Esophagus squamous epithelium (tissue), 4 donors: ENCODE measurements around the gene TLCD3A.

Experiments
- CTCF ChIP-seq, 6 experiments: fragments of 450-650 bp in 4 of 6; fragments of 200-600 bp in 2 of 6; sonication (generic) in 2 of 6; IDR thresholded peaks; one replicate each; pipeline ENCODE4 v1.5.1; 2016 to 2019; ENCODE audit warnings: antibody characterized with exemption in 6 of 6, mild to moderate bottlenecking in 4 of 6, moderate library complexity in 4 of 6
- POLR2A ChIP-seq, 4 donors: fragments of 450-650 bp; IDR thresholded peaks; one replicate each; pipeline ENCODE4 v1.6.1; 2017; ENCODE audit warnings: antibody characterized with exemption in 4 of 4, mild to moderate bottlenecking in 4 of 4, moderate library complexity in 3 of 4

DNA sequence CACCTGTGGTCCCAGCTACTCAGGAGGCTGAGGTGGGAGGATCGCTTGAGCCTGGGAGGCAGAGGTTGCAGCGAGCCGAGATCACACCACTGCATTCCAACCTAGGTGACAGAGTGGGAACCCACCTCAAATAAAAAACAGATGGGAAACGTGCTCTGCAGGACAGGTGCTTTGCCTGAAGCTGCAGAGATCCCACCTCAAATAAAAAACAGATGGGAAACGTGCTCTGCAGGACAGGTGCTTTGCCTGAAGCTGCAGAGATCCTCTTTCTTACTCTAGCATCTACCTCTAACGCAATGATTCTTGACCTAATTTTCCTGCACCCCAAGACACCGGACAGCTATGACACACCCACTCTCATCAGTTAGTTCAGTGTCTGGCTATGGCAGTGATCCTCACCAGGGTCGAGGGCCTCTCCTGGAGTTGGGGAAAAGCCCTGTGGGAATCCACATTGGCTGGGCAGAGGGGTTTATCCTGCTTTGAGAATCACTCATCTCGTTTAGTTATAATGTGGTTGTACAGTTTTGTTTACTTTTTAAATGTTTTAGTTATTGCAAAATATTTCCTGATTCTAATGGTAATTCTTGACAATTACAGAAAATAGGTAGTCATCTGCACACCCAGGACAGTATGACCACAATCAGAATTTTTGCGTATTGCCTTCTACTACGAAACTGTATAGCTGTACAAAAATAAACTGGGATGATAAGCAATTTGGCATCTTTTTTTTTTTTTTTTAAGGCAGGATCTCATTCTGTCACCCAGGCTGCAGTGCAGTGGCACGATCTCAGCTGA, 29.1 kb upstream of the TLCD3A start:
- no peak for TF ChIP-seq POLR2A (IDR thresholded peaks at IDR 0.05)
- no peak for TF ChIP-seq CTCF (IDR thresholded peaks at IDR 0.05)
